Rectal smooth muscle tissue (tissue), 1 donor: ENCODE results near the gene SLBP.

Experiments used
- H3K27ac ChIP-seq: one replicate; pipeline ENCODE4 v1.7.0; 2013; ENCODE audit warnings: low read depth, low read length, inconsistent platforms
- H3K27me3 ChIP-seq: one replicate; pipeline ENCODE4 v1.7.0; 2013; ENCODE audit warnings: low read length; ENCODE audit not compliant: control insufficient read depth, insufficient read depth
- H3K36me3 ChIP-seq: one replicate; pipeline ENCODE4 v1.7.0; 2013; ENCODE audit warnings: low read length; ENCODE audit not compliant: control insufficient read depth, insufficient read depth
- H3K4me1 ChIP-seq: one replicate; pipeline ENCODE4 v1.7.0; 2013; ENCODE audit warnings: low read length; ENCODE audit not compliant: control insufficient read depth, insufficient read depth
- H3K4me3 ChIP-seq: one replicate; pipeline ENCODE4 v1.7.0; 2013; ENCODE audit warnings: low read length
- H3K9ac ChIP-seq: one replicate; pipeline ENCODE4 v1.7.0; 2013; ENCODE audit warnings: low read length

Gene SLBP

DNA sequence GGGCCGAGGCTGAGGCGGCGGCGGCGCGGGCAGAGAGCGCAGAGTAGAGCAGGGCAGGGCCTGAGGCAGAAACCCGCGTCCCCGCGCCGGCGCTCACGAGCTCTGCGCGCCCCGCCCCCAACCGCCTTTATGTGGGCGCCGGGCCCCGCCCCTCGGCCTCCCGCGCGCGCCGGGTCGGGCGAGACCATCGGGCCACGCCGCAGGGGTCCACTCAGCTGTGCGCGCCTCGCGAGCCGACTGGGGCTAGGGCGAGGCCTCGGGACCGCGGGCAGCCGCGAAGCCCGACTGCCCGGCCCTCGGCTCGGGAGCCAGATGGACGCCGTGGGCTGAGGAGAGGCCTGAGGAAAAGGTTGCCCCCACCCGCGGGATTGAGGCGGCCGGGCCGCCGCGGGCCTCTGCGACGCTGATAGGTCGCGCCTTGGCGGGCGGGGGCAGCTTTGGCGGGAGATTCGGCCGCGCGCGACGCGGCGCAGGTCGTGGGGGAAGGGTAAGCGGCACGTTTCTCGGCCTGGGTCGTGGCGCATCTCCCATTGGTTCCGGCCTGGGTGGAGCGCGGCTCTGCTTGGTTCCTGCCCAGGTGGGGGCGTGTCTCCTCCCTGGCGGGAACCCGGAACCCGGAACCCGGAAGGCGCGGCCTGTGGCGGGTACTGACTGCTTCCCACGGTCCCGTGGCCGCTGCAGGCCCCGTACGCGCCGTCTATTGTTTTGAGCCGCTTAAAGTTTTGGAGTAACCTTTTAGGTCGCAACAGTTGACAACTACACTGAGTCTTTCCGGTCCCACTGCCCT, at the start of gene SLBP:
Gene SLBP (minus strand): TSS at position 104 of the 787 bp plus-strand sequence. CDS start 131 bp downstream, outside the sequence.
- H3K4me3 ChIP-seq: peak within 1 kb of the TSS; percentile 94
- H3K9ac ChIP-seq: peak within 1 kb of the TSS; percentile 95
- peaks cover 8% of the 10 kb centered on the region for H3K36me3 ChIP-seq
- H3K4me1 ChIP-seq: peaks cover 6% of the 10 kb centered on the region
- peak within 1 kb of the TSS; percentile 97 for H3K27ac ChIP-seq
- no peaks in the 10 kb centered on the region for H3K27me3 ChIP-seq

DNA sequence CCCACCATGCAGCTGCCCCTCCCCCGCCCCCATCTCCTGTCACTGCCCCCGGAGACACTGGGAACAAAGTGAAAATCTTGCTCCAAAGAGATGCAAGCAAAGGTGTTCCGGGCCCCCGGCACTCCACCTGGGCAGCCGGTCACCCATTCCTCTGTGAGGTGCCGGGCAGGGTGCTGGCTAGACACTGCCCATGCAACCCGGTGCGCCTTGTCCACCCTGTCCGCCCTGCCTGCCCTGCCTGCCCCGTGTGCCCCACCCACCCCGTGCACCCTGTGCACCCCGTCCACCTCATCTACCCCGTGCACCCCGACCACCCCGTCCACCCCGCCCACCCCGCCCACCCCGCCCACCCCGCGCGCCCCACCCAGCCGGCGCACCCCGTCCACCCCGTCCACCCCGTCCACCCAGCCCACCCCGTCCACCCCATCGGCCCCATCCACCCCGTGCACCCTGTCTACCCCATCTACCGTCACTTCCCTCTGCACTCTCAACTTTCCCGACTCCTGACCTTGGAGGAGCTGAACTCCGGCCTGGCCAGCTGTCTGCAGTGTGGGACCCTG, 49.1 kb upstream of the SLBP start:
- H3K27ac ChIP-seq: no peak overlapping the region
- H3K4me3 ChIP-seq: no peak overlapping the region
- H3K27me3 ChIP-seq: peaks cover 9% of the 10 kb centered on the region
- H3K36me3 ChIP-seq: no peaks in the 10 kb centered on the region
- no peak overlapping the region for H3K9ac ChIP-seq
- H3K4me1 ChIP-seq: peaks cover 2% of the 10 kb centered on the region

DNA sequence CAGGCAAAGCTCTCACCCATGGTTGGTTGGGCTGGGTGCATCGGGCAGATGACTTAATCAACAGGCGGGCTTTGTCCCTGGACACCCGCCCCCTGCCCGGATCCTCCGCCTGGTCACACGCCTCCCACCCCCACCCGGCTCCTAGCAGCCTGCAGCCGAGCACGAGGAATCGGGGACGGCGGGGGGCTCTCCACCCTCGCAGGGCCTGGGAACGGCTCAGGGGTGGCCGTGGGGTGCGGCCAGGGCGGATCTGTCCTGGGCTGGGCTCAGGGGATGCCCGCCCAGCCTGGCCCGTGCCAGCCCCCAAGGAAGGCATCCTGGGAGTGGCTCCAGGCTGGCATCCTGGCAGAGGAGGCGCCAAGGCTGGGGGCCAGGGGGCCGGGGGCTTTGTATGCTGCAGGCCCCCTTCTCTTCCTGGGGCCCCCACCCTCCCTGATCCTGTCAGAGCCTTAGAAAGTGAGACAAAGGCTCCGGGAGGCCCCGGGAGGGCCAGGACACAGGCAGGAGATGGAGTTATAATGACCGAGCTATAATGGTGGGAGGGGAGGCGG, 48.5 kb upstream of the SLBP start:
- Histone ChIP-seq H3K9ac (no peak overlapping the region), H3K36me3 (no peaks in the 10 kb centered on the region), H3K4me3 (no peak overlapping the region), H3K4me1 (peaks cover 2% of the 10 kb centered on the region), H3K27ac (no peak overlapping the region), H3K27me3 (peaks cover 5% of the 10 kb centered on the region)

DNA sequence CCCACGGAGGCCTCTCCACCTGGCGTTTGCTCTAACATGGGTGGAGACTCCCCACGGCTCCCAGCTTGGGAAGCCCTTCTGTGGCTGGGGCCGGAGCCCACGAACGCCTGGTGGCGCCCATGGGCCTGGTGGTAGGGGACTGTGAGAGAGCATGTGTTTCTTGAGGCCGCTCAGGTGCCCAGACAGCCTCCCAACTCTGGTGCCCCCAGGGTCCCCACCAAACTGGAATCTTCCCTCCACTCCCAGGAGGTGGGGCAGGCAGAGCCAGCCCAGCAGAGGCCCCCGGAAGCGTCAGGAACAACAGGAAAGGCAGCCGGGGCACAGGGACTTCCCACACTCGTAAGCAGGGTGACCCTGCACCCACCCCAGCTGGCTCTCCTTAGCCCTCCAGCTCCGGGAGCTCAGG, 47.7 kb upstream of the SLBP start:
- H3K9ac ChIP-seq: no peak overlapping the region
- no peak overlapping the region for H3K4me3 ChIP-seq
- H3K27me3 ChIP-seq: no peaks in the 10 kb centered on the region
- no peak overlapping the region for H3K27ac ChIP-seq
- H3K4me1 ChIP-seq: peaks cover 2% of the 10 kb centered on the region
- no peaks in the 10 kb centered on the region for H3K36me3 ChIP-seq

DNA sequence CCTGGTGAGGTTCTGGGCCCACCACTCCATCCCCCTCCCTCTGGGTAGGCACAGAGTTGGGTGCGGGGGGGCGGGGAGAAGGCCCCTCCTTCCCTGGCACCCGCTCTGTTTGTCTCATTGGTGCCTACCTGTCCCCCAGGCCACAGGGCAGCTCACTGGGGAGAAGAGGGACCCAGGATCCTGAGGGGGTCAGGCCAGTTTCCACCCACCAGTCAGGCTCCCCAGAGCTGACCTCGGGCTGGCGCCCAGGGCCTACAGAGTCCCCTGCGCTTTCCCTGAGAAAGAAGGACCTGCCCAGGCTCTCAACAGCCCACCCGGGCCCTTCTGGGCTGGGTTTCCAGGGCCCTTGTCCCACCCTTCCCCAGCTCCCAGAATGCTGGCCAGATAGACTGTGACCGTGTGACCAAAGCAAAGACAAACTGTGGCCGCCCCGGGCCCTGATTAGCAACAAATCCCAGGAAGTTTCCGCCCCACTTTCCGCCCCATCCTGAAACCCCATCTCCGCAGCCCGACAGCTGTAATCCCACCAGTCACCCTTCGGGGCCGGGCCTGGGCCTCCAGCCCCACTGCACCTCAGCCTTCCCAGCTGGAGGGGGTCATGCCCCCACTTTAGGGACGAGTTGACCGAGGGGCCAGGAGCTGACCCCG, 47.2 kb upstream of the SLBP start:
- no peak overlapping the region for H3K9ac ChIP-seq
- no peaks in the 10 kb centered on the region for H3K27me3 ChIP-seq
- H3K4me3 ChIP-seq: no peak overlapping the region
- no peak overlapping the region for H3K27ac ChIP-seq
- H3K4me1 ChIP-seq: peaks cover 2% of the 10 kb centered on the region
- H3K36me3 ChIP-seq: no peaks in the 10 kb centered on the region

DNA sequence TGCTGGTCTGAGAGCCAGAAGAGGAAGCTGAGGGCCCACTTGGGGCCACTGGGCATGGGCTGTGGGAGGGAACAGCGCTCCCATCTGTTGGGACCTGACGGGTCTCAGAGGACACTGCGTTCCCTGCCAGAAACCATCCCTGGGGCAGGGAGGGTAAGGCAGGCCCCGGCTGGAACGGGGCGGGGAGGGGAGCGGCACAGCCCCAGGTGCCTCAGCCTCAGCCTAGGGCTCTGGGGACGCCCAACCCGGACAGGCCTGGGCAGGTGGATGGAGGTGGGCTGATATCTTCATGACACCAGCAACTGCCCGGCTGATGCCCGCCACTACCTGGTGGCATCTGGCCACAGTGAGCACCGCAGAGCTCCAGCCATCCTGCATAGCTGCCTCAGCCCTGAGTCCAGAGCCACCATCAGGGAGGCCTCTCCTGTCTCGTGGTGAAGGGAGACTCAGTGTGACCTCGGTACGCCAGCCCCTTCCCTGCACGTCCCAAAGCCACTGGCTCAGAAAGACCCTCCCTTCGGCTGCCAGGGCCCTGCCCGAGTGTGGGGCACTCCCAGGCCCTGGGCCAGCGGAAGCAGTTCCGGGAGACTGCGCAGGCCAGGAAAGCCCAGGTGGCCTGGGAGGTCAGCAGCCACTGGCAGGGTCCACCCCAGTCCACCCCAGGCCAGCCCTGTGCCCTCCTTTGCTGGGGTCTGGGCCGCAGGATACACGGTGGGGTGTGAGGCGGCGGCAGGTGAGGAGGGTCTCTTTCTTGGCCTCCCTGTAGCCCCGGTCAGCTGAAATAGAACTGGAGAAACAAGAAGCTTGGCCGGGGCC, 46.4 kb upstream of the SLBP start:
- H3K4me3 ChIP-seq: no peak overlapping the region
- H3K4me1 ChIP-seq: no peaks in the 10 kb centered on the region
- H3K27ac ChIP-seq: no peak overlapping the region
- H3K27me3 ChIP-seq: no peaks in the 10 kb centered on the region
- no peak overlapping the region for H3K9ac ChIP-seq
- H3K36me3 ChIP-seq: no peaks in the 10 kb centered on the region

DNA sequence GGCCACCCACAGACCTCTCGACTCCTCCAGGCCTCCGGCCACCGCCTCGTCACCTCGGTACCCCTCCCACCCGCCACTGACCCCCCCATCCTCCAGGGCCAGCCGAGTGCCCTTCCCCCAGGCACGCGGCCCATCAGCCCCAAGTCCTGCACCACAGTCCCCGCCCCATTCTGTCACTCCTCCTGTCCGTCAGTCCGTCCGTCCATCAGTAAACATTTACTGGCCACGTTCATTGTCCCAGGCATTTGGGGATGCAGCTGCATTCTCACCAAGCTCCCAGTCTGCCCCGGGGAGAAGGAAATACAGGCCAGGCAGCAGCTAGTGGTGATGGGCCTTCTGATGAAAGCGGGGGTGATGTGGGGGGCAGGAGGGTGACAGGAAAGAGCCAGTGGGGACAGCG, 45.7 kb upstream of the SLBP start:
- no peak overlapping the region for H3K27ac ChIP-seq
- no peaks in the 10 kb centered on the region for H3K27me3 ChIP-seq
- no peaks in the 10 kb centered on the region for H3K4me1 ChIP-seq
- no peaks in the 10 kb centered on the region for H3K36me3 ChIP-seq
- no peak overlapping the region for H3K9ac ChIP-seq
- no peak overlapping the region for H3K4me3 ChIP-seq

DNA sequence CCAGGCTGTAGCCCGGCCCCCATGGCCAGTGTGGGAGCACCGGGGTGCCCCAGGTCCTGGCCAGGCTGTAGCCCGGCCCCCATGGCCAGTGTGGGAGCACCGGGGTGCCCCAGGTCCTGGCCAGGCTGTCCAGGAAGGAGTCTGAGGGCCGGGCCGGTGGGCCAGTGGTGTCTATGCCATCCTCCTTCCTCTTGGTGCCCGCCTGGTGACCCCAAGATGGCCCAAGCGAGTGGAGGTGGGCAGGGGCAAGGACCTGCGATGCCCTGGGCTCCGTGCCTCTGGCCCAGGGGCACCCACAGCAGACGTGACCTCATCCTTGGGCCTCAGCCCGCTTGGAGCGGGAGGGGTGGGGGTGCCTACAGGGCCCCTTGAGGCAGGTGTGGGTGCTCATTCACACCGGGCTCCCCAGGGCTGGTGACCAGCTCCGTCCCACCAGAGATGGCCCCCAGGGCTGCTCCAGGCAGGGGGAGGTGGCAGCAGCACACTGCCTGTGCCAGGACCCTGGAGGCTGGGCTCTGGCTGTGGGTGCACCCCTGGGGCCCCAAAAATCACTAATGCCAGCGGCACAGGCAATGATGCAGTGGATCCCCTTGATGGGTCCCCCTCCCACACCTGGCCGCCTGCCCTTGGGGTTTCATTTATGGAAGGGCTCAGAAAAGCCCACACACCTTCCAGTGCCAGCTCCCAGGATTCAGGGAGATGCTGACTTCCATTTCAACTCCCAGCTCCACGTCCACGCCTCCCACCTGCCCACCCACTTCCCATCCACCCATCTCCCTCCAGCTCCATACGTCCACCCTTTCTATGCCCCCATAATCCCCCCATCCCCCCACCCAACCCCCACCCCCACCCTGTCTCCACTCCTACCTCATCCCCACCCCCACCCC, 45.0 kb upstream of the SLBP start:
- Histone ChIP-seq H3K4me3 (no peak overlapping the region), H3K36me3 (no peaks in the 10 kb centered on the region), H3K27me3 (no peaks in the 10 kb centered on the region), H3K4me1 (no peaks in the 10 kb centered on the region), H3K27ac (no peak overlapping the region), H3K9ac (no peak overlapping the region)

DNA sequence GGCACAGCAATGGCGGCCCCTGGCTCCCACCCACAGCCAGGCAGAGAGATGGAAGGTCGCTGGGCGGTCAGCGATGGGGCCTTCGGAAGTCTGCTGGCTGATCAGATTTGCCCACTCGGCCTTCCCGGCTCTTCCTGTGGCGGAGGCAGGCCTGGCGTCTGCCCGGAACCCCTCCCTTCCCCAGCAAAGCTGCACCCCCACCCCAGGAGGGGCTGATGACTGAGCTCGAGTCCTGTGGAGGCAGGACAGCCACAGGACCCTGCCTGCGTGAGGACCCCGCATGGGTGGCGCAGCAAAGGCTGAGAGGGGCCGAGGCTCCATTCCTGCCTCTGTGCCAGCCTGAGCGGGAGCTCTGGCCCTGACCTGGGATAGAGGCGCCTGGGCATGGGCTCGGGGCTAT, 44.0 kb upstream of the SLBP start:
- H3K27me3 ChIP-seq: no peaks in the 10 kb centered on the region
- no peak overlapping the region for H3K4me3 ChIP-seq
- H3K36me3 ChIP-seq: no peaks in the 10 kb centered on the region
- H3K27ac ChIP-seq: no peak overlapping the region
- no peaks in the 10 kb centered on the region for H3K4me1 ChIP-seq
- no peak overlapping the region for H3K9ac ChIP-seq

DNA sequence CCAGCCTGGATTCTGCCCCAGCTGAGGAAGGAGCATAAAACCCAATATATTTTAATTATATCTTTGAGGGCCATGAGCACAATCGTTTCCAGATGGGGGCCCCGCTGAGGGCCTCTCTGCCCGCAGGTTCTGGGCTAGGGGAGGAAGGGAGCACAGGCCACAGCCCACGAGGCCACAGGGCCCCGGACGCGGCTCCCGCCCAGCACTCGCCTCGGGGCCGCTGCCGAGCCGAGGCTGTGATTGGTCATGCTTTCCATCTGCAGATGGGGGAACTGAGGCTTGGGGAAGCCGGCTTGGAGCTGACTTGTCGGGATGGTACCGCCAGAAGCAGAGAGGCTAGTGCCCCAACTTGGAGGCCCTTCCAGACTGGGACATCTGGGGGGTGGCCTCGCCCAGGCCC, 43.2 kb upstream of the SLBP start:
- Histone ChIP-seq H3K27ac (no peak overlapping the region), H3K36me3 (no peaks in the 10 kb centered on the region), H3K4me1 (no peaks in the 10 kb centered on the region)

DNA sequence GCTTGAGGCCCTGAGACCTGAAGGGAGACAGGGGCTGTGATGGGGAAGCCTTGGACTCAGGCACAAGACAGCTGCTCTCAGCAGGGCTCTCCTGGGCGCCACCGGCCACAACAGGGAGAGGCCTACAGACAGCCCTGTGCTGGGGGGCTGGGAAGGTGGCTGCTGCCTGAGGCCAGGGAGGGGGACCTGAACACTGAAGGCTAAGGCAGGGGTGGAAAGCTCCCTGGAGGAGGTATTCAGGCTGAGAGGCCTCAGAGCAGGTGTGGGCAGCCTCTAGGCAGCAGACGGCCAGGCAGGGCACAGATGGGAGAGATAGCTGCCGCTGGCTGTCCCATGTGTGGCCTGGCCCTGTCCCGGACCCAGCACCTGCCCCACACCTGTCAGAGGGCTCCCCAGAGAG, 42.2 kb upstream of the SLBP start:
- no peaks in the 10 kb centered on the region for H3K36me3 ChIP-seq
- H3K27ac ChIP-seq: no peak overlapping the region
- no peak overlapping the region for H3K9ac ChIP-seq
- H3K4me3 ChIP-seq: no peak overlapping the region
- H3K4me1 ChIP-seq: no peaks in the 10 kb centered on the region
- H3K27me3 ChIP-seq: no peaks in the 10 kb centered on the region

More for the DNA sequence above, 43.2 kb upstream of the SLBP start:
- Histone ChIP-seq H3K9ac (no peak overlapping the region), H3K27me3 (no peaks in the 10 kb centered on the region), H3K4me3 (no peak overlapping the region)
